Umbilical cord (tissue), 2 donors: ENCODE measurements around the gene CDC42SE2. TPM values are rescaled to one million over a fixed set of nuclear protein-coding genes. Genes with fewer than 3 reads are reported as not detected.
A peak's percentile ranks its signal among the peaks of the same experiment; 100 is the strongest.
"Not testable (repeated sequence)": the region's sequence is repeated elsewhere in the genome, so short reads cannot be mapped to it uniquely, and the experiment has no call there.

Experiments
- DNase-seq: peaks from one replicate; pipeline ENCODE4 v3.0.0-alpha.2; 2015; ENCODE audit warnings: low spot score
- total RNA-seq: library from RNA; depleted of rRNA; stranded (reverse); fragments of >200 nt; gene quantifications from one replicate; pipeline ENCODE4 v1.2.3, GENCODE V29; 2014; ENCODE audit warnings: low replicate concordance; ENCODE audit not compliant: insufficient read depth

Gene CDC42SE2
- total RNA-seq, 1 donor from 2014 or later, result 32.0 TPM

- no peak for DNase-seq
These were observed 126.0 kb downstream of the CDC42SE2 start for GRCh38 chr5:131389869-131390265.

GRCh38 chr5:131392466-131393095, 128.7 kb downstream of the CDC42SE2 start:
- DNase-seq, result no peak

GRCh38 chr5:131393498-131393968, 129.7 kb downstream of the CDC42SE2 start:
- no peak for DNase-seq

GRCh38 chr5:131394128-131394527, 130.3 kb downstream of the CDC42SE2 start:
- no peak for DNase-seq

GRCh38 chr5:131396015-131396414, 132.2 kb downstream of the CDC42SE2 start:
- DNase-seq, result no peak

GRCh38 chr5:131396630-131397273, 132.9 kb downstream of the CDC42SE2 start:
- DNase-seq, result no peak

GRCh38 chr5:131399007-131399406, 135.2 kb downstream of the CDC42SE2 start:
- DNase-seq, result not testable (repeated sequence)

GRCh38 chr5:131400585-131400984, 136.7 kb downstream of the CDC42SE2 start:
- no peak for DNase-seq

GRCh38 chr5:131405674-131406073, 141.8 kb downstream of the CDC42SE2 start:
- DNase-seq, result no peak

- DNase-seq, result no peak
These were observed 142.2 kb downstream of the CDC42SE2 start for GRCh38 chr5:131406076-131406475.

GRCh38 chr5:131406975-131407638, 143.3 kb downstream of the CDC42SE2 start:
- no peak for DNase-seq

- no peak for DNase-seq
These were observed 150.0 kb downstream of the CDC42SE2 start for GRCh38 chr5:131413605-131414559.

- DNase-seq, result no peak
These were observed 152.9 kb downstream of the CDC42SE2 start for GRCh38 chr5:131416729-131417128.

- DNase-seq, result peak; percentile 72
These were observed 153.5 kb downstream of the CDC42SE2 start for GRCh38 chr5:131417240-131417869.

GRCh38 chr5:131418846-131419245, 155.0 kb downstream of the CDC42SE2 start:
- no peak for DNase-seq

GRCh38 chr5:131419877-131420276, 156.0 kb downstream of the CDC42SE2 start:
- DNase-seq, result no peak

- DNase-seq, result no peak
These were observed 159.2 kb downstream of the CDC42SE2 start for GRCh38 chr5:131423056-131423455.

GRCh38 chr5:131426011-131426410, 162.2 kb downstream of the CDC42SE2 start:
- no peak for DNase-seq

- DNase-seq, result no peak
These were observed 166.9 kb downstream of the CDC42SE2 start for GRCh38 chr5:131430794-131431193.

GRCh38 chr5:131431794-131432193, 167.9 kb downstream of the CDC42SE2 start:
- no peak for DNase-seq

- no peak for DNase-seq
These were observed 169.3 kb downstream of the CDC42SE2 start for GRCh38 chr5:131433109-131433508.
